K562 (cell line): ENCODE results near the gene HMG20B. TPM values are rescaled to one million over a fixed set of nuclear protein-coding genes. Genes with fewer than 3 reads are reported as not detected.

Experiments
- ARHGAP35 ChIP-seq: fragments of 450-650 bp; IDR thresholded peaks from 2 replicates; pipeline ENCODE4 v1.6.1; 2018; ENCODE audit not compliant: partially characterized antibody
- ATF7 ChIP-seq: fragments of 450-650 bp; IDR thresholded peaks from 2 replicates; pipeline ENCODE4 v1.7.1; 2014; ENCODE audit warnings: mild to moderate bottlenecking, moderate library complexity
- CREBBP ChIP-seq: IDR thresholded peaks from one replicate; pipeline ENCODE4 v1.6.1; 2012; ENCODE audit warnings: low read depth, mild to moderate bottlenecking, control low read depth, inconsistent platforms, low read length
- ETV6 ChIP-seq, 3 experiments: fragments of 150-350 bp in 1 of 3; sonication (generic) in 1 of 3; formaldehyde crosslinking in 1 of 3; IDR thresholded peaks; 2 replicates each; pipeline versions ENCODE4 v1.6.1 to v1.8.0; 2014 to 2022; ENCODE audit warnings: borderline replicate concordance in 2 of 3, low read depth in 2 of 3, antibody characterized with exemption in 1 of 3, low read length in 1 of 3, mild to moderate bottlenecking in 1 of 3, missing genetic modification reagents in 1 of 3
- HNRNPLL ChIP-seq: fragments of 200-400 bp; formaldehyde crosslinking; IDR thresholded peaks from 2 replicates; pipeline ENCODE4 v1.6.1; 2017; ENCODE audit warnings: low read length, low read depth, mild to moderate bottlenecking; ENCODE audit not compliant: poor library complexity, severe bottlenecking
- HSF4 ChIP-seq: fragments of 250-450 bp; sonication (Bioruptor Pico); IDR thresholded peaks from 2 replicates; pipeline ENCODE4 v2.1.2; 2022; ENCODE audit warnings: mild to moderate bottlenecking, moderate library complexity, borderline replicate concordance
- MXI1 ChIP-seq: IDR thresholded peaks from 2 replicates; pipeline ENCODE4 v1.6.1; 2011; ENCODE audit warnings: low read depth, mild to moderate bottlenecking, improper control_type of control experiment, low read length
- PHB2 ChIP-seq: fragments of 450-650 bp; IDR thresholded peaks from 2 replicates; pipeline ENCODE4 v1.6.1; 2017; ENCODE audit warnings: low read depth
- PHF21A ChIP-seq: fragments of 450-650 bp; IDR thresholded peaks from 2 replicates; pipeline ENCODE4 v1.6.1; 2017; ENCODE audit warnings: low read depth, borderline replicate concordance
- SIX5 ChIP-seq, 2 experiments: IDR thresholded peaks; 2 replicates each; pipeline ENCODE4 v1.6.1; 2011; ENCODE audit warnings: low read length in 2 of 2, borderline replicate concordance in 1 of 2, low read depth in 1 of 2, mild to moderate bottlenecking in 1 of 2, moderate library complexity in 1 of 2; ENCODE audit not compliant: insufficient read depth in 1 of 2
- ZFP30 ChIP-seq: fragments of 250-450 bp; sonication (Bioruptor Pico); IDR thresholded peaks from 2 replicates; pipeline ENCODE4 v1.8.0; 2022; ENCODE audit warnings: moderate library complexity, mild to moderate bottlenecking, inconsistent platforms, borderline replicate concordance
- ZNF717 ChIP-seq: fragments of 250-450 bp; sonication (Bioruptor Pico); IDR thresholded peaks from 2 replicates; pipeline ENCODE4 v1.5.0; 2021
- polyA plus RNA-seq, 8 experiments: library from polyadenylated mRNA; depleted of rRNA in 4 of 8; stranded (reverse) in 5 of 8; unstranded in 3 of 8; fragments of >200 nt; fragmentation: Nextera tagmentation in 2 of 8; fragmentation: Illumina TruSeq in 1 of 8; extraction: Ambion mirVana in 2 of 8; extraction: Trizol in 1 of 8; gene quantifications; 2 replicates each; pipeline versions ENCODE4 v1.2.1 to v1.2.3, GENCODE V29; 2011 to 2014; ENCODE audit warnings: inconsistent platforms in 1 of 8, missing spikeins in 1 of 8
- total RNA-seq, 7 experiments: library from RNA; depleted of rRNA in 6 of 7; stranded (reverse); fragments of >200 nt in 6 of 7; fragmentation: Illumina TruSeq in 2 of 7; extraction: Trizol in 2 of 7; gene quantifications; 2 replicates each; pipeline versions ENCODE4 v1.2.1 to v1.2.3, GENCODE V29; 2011 to 2021; ENCODE audit warnings: low replicate concordance in 1 of 7
- TF ChIP-seq, protein P1 (sequence below): fragments of 450-650 bp; IDR thresholded peaks from 2 replicates; pipeline ENCODE4 v1.6.1; 2016; ENCODE audit warnings: borderline replicate concordance
- TF ChIP-seq, protein P2 (sequence below): fragments of 450-650 bp; IDR thresholded peaks from 2 replicates; pipeline ENCODE4 v1.6.1; 2016; ENCODE audit warnings: mild to moderate bottlenecking
- TF ChIP-seq, protein P3 (sequence below): sonication (generic); formaldehyde crosslinking; IDR thresholded peaks from 2 replicates; pipeline ENCODE4 v1.8.0; 2022; ENCODE audit warnings: mild to moderate bottlenecking, missing genetic modification reagents
- TF ChIP-seq, protein P4 (sequence below): fragments of 250-450 bp; sonication (Bioruptor Pico); IDR thresholded peaks from 2 replicates; pipeline ENCODE4 v1.9.0; 2021; ENCODE audit warnings: mild to moderate bottlenecking
- TF ChIP-seq, protein P5 (sequence below): fragments of 200-400 bp; formaldehyde crosslinking; IDR thresholded peaks from 2 replicates; pipeline ENCODE4 v1.6.1; 2017; ENCODE audit warnings: mild to moderate bottlenecking, low read depth, low read length, moderate library complexity

Gene HMG20B
- total and polyA plus RNA-seq, 9 of the 15 experiments (the other 6 are each of a cell fraction or from before 2014, with no cell fraction given) = 0.35 to 172 (median 38.6) TPM

DNA sequence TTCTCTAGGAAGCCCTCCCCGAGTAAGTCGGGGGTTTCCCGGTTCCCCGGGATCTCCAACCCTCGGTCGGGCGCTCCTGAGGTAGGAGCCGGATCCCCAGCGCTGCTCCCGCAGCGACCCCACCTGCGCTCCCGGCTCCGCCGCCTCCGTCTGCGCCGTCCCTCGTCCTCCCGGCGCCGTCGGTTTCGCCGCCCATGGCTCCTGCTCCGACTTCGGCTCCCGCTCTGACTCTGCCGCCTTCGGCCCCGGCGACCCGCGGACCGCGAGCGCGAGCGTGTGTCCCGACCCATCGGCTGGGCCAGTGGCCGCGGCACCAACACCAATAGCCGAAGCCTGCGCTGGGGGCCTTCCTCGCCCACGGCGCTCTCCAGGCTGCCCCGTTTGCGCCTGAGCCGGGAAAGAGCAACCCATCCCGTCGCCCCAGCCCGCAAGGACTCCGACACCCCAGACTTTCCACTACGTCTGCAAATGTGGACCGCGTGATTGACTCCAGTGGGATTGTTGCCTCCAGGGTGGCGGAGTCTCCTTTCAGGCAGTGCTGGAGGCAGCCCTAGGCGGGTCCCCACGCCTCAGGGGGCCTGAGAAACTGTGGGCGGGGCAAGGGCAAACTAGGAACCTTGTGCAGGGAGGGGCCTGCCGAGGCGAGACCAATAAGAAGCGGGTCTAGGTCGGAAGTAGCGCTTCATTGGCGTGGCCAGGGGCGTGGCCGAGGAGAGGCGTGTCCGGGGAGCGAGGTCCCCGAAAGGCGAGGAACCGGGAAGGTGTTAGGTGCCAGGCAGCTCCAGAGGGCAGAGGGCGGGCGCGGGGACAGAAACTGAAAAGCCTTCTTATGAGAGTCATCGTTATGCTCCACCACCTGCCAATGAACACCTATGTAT lies 54.0 kb downstream of the HMG20B start, which contains the start of gene CACTIN (continued):
- peak; percentile 61; the same call in 1 of the 2 replicates for TF ChIP-seq PHF21A
- TF ChIP-seq, protein P1, sequence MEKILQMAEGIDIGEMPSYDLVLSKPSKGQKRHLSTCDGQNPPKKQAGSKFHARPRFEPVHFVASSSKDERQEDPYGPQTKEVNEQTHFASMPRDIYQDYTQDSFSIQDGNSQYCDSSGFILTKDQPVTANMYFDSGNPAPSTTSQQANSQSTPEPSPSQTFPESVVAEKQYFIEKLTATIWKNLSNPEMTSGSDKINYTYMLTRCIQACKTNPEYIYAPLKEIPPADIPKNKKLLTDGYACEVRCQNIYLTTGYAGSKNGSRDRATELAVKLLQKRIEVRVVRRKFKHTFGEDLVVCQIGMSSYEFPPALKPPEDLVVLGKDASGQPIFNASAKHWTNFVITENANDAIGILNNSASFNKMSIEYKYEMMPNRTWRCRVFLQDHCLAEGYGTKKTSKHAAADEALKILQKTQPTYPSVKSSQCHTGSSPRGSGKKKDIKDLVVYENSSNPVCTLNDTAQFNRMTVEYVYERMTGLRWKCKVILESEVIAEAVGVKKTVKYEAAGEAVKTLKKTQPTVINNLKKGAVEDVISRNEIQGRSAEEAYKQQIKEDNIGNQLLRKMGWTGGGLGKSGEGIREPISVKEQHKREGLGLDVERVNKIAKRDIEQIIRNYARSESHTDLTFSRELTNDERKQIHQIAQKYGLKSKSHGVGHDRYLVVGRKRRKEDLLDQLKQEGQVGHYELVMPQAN = peak; percentile 87; the same call in 1 of the 2 replicates
- no peak for TF ChIP-seq CREBBP
- no peak for TF ChIP-seq ARHGAP35
- no peak for TF ChIP-seq ETV6 (IDR thresholded peaks at IDR 0.05; ENCODE audit: borderline replicate concordance in 1 of 2, low read depth in 2 of 2, low read length in 1 of 2)
- TF ChIP-seq ETV6 (CRISPR knock-in tag; IDR thresholded peaks at IDR 0.05; ENCODE audit: borderline replicate concordance) = no peak
- TF ChIP-seq, protein P2, sequence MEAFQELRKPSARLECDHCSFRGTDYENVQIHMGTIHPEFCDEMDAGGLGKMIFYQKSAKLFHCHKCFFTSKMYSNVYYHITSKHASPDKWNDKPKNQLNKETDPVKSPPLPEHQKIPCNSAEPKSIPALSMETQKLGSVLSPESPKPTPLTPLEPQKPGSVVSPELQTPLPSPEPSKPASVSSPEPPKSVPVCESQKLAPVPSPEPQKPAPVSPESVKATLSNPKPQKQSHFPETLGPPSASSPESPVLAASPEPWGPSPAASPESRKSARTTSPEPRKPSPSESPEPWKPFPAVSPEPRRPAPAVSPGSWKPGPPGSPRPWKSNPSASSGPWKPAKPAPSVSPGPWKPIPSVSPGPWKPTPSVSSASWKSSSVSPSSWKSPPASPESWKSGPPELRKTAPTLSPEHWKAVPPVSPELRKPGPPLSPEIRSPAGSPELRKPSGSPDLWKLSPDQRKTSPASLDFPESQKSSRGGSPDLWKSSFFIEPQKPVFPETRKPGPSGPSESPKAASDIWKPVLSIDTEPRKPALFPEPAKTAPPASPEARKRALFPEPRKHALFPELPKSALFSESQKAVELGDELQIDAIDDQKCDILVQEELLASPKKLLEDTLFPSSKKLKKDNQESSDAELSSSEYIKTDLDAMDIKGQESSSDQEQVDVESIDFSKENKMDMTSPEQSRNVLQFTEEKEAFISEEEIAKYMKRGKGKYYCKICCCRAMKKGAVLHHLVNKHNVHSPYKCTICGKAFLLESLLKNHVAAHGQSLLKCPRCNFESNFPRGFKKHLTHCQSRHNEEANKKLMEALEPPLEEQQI = no peak
- TF ChIP-seq PHB2 = no peak
- no peak for TF ChIP-seq HSF4 (CRISPR knock-in tag)
- no peak for TF ChIP-seq ZNF717 (CRISPR knock-in tag)
- peak; percentile 84; the same call in 1 of the 2 replicates for TF ChIP-seq ATF7
- TF ChIP-seq SIX5 (IDR thresholded peaks at IDR 0.05; ENCODE audit: borderline replicate concordance in 1 of 2, insufficient read depth in 1 of 2, low read depth in 1 of 2, low read length in 2 of 2) = peak in 1 of 2 experiments; percentile 43; a peak in 3 of 4 replicates
- TF ChIP-seq, protein P3, sequence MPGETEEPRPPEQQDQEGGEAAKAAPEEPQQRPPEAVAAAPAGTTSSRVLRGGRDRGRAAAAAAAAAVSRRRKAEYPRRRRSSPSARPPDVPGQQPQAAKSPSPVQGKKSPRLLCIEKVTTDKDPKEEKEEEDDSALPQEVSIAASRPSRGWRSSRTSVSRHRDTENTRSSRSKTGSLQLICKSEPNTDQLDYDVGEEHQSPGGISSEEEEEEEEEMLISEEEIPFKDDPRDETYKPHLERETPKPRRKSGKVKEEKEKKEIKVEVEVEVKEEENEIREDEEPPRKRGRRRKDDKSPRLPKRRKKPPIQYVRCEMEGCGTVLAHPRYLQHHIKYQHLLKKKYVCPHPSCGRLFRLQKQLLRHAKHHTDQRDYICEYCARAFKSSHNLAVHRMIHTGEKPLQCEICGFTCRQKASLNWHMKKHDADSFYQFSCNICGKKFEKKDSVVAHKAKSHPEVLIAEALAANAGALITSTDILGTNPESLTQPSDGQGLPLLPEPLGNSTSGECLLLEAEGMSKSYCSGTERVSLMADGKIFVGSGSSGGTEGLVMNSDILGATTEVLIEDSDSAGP (CRISPR knock-in tag) = peak; percentile 53; the same call in 1 of the 2 replicates
- TF ChIP-seq ZFP30 (CRISPR knock-in tag) = no peak
- TF ChIP-seq, protein P4, sequence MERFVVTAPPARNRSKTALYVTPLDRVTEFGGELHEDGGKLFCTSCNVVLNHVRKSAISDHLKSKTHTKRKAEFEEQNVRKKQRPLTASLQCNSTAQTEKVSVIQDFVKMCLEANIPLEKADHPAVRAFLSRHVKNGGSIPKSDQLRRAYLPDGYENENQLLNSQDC = no peak
- peak; percentile 47 for TF ChIP-seq MXI1
- peak; percentile 41 for TF ChIP-seq HNRNPLL
- TF ChIP-seq, protein P5, sequence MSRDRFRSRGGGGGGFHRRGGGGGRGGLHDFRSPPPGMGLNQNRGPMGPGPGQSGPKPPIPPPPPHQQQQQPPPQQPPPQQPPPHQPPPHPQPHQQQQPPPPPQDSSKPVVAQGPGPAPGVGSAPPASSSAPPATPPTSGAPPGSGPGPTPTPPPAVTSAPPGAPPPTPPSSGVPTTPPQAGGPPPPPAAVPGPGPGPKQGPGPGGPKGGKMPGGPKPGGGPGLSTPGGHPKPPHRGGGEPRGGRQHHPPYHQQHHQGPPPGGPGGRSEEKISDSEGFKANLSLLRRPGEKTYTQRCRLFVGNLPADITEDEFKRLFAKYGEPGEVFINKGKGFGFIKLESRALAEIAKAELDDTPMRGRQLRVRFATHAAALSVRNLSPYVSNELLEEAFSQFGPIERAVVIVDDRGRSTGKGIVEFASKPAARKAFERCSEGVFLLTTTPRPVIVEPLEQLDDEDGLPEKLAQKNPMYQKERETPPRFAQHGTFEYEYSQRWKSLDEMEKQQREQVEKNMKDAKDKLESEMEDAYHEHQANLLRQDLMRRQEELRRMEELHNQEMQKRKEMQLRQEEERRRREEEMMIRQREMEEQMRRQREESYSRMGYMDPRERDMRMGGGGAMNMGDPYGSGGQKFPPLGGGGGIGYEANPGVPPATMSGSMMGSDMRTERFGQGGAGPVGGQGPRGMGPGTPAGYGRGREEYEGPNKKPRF = no peak
